Measurements from ENCODE around the gene TECR.
"Not testable (repeated sequence)": the region's sequence is repeated elsewhere in the genome, so short reads cannot be mapped to it uniquely, and the experiment has no call there.

TECR gene

DNA sequence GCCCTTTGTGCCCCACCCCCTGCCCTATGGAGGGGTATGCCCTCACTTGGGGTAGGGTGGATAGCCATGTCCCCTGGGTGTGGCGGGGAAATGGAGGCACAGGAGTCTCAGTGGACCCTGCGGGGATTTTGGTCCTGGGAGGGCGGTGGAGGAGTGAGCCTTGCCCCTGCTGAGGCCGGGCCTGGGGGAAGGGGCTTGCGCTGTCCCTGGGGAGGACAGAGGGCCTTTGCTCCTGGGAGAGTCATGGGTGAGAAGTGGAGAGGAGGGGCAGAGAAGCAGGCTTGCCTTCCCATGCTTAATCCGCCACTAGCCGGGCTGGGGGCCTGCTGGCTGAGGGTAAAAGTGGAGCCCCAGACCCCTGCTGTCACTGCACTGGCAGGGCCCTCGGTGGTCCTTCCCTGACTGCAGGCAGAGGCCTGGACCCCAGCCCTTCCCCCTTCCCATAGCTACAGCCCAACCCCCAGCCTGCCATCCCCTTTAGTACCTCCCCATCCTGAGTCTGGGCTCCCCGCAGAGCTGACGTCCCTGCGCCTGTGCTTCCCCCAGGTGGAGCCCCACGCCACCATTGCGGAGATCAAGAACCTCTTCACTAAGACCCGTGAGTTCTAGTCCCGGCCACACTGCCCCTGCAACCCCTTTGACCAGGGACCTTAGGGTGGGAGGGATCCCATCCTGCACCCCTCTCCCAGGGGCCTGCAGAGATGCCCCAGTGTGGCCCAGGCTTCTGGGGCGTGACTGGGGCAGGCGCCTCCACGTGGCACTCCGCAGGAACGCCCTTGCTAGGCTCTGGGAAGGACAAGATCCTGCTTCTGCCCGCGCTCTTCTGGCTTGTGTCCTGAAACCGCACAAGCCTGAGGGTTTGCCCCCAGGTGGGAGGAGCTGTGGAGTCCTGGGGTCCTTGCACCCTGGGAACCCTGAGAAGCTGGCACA lies 33.5 kb downstream of the TECR start:
- no peak for DNase-seq

DNA sequence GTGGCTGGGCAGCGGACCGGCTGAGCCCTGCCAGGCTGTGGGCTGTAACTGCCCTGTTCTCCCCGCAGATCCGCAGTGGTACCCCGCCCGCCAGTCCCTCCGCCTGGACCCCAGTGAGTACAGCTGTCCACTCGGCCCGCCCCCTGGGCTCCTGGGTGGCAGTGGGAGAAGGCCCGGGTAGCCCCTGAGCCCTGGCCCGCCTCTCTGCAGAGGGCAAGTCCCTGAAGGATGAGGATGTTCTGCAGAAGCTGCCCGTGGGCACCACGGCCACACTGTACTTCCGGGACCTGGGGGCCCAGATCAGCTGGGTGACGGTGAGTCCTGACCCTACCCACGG lies 34.2 kb downstream of the TECR start:
- no peak for DNase-seq

DNA sequence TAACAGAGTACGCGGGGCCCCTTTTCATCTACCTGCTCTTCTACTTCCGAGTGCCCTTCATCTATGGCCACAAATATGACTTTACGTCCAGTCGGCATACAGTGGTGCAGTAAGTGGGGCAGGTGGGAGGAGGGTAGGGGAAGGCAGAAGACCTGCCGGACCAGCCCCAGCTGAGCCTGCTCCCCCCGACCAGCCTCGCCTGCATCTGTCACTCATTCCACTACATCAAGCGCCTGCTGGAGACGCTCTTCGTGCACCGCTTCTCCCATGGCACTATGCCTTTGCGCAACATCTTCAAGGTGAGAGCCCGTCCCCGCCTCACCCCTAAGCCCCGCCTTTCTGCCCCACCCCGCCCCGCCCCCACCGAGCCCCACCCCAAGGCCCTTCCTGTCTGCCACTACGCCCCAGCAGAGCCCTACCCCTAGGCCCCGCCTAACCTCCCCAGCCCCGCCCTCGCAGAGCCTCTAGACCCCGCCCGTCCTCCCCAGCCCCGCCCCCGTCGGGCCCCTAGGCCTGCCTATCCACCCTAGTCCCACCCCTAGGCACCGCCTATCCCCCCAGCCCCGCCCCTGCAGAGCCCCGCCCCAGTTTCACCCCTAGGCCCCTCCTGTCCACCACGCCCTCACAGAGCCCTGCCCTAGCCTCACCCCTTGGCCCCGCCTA lies 34.7 kb downstream of the TECR start:
- no peak for DNase-seq

DNA sequence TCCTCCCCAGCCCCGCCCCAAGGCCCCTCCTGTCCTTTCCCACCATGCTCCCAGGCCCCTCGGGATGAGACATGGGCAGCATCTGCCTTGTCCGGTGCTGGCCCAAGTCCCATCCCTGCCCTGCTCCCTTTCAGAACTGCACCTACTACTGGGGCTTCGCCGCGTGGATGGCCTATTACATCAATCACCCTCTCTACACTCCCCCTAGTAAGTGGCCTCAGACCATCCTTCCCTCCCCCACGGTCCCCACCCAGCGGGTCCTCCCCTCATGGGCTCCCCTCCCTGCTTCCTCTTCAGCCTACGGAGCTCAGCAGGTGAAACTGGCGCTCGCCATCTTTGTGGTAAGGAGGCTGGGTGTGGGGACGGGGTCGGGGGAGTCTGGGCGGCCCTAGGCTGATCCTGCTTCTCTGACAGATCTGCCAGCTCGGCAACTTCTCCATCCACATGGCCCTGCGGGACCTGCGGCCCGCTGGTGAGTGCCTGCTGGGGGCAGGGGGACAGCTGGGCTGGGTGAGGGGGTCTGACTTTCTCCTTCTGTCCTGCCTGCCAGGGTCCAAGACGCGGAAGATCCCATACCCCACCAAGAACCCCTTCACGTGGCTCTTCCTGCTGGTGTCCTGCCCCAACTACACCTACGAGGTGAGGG lies 35.4 kb downstream of the TECR start:
- DNase-seq = not testable (repeated sequence)

DNA sequence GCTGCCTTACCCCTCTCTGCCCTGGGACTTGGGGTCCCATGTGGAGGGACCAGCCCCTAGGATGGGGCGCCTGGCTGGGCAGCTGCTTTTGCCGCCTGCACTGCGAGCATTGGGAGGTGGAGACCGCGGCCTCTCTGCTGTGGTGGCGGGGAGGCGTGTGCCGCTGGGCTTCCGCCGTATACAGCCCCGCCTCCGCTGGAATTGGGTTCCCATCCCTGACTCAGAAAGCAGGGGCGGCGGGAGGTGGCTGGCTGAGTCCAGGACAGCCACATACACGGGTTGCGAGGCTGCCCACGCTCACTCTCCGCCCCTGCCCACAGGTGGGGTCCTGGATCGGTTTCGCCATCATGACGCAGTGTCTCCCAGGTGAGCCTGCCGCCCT lies 35.9 kb downstream of the TECR start:
- DNase-seq = no peak

DNA sequence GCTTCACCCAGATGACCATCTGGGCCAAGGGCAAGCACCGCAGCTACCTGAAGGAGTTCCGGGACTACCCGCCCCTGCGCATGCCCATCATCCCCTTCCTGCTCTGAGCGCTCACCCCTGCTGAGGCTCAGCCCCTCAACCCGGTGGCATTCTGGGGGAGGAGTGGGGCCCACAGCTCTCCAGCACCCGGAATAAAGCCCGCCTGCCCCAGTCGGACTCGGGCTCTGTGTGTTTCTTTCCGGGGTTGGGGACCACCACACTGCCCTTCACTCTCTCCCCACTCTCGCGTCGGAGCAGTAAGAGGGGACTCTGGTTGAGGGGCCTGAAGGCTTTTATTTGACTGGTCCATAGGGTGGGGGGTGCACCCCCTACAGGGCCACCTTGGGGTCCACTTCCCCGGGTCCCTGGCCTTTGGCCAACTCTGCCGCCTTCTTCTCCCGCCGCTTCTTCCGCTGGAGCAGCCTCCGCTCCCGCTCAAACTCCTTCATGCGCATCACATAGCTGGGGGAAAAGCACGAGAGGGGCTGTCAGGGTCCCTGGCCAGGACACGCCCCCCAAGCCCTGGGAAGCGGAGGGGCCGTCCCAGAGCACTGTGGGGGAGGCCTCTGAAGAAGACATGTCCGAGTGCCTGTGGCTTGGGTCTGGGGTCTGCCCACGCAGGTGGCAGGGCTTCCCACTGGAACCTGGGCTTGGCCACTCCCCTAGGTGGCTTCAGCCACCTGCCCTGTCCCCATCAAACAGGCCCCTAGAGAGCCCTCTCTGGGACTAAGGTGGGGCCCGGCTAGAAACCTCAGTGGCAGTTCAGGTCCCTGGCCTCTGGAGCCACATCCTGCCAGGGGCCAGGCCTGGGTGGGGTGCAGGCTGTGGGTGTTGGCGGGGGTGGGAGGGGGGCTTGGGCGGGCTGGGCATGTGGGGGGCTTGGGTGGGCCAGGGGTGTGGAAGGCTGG lies 36.6 kb downstream of the TECR start:
- DNase-seq = no peak

DNA sequence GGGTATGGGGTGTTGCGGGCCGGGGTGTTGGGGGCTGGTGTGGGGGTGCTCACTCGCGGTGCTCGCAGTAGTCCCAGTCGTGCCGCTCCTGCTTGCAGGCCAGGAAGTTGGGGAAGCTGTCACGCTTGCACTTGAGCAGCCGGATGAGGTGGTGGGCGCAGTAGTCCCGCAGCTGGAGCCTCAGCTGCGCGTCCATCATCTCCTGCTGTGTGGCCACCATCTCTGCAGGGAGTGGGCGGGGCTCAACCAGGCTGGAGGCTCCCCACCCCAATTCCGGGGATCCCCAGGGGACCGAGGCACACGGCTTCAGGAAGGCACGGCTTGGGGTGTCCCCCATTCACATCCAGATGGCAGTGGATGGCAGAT lies 37.3 kb downstream of the TECR start:
- DNase-seq = no peak

DNA sequence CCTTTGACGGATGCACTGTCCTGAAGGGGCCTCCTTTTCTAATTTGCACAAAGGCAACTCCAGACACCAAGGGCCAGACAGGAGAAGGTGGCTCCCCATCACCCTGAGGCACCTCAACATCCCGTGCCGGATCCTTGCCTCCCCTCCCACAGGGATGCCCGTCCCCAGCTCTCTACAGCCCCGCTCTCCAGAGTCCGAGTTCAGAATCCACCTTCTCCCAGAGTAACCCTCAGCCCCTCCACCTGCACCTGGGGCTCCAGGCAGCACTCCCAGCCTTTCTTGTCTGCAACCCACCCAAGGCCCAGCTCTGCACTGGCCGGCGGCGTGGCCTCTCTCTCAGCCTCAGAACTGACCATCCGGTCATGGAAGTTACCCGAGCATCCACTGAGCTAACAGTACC lies 37.7 kb downstream of the TECR start:
- DNase-seq = no peak

DNA sequence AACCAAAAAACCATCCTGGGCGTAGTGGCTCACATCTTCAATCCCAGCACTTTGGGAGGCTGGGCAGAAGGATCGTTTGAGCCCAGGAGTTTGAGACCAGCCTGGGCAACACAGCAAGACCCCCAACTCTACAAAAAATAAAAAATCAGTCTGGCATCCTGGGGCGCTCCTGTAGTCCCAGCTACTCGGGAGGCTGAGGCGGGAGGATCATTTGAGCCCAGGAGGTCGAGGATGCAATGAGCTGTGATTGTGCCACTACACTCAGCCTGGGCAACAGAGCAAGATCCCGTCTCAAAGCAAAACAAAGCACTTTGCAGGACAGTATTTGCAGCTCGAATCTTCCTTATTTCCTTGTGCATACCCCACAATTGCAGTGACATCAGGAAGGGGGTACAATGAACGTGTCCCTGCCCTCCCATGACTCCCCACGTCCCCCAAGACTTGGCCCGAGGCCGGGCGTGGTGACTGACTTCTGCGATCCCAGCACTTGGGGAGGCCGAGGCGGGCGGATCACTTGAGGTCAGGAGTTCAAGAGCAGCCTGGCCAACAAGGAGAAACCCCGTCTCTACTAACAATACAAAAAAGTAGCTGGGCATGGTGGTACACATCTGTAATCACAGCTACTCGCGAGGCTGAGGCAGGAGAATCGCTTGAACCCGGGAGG lies 41.6 kb downstream of the TECR start:
- DNase-seq = no peak

DNA sequence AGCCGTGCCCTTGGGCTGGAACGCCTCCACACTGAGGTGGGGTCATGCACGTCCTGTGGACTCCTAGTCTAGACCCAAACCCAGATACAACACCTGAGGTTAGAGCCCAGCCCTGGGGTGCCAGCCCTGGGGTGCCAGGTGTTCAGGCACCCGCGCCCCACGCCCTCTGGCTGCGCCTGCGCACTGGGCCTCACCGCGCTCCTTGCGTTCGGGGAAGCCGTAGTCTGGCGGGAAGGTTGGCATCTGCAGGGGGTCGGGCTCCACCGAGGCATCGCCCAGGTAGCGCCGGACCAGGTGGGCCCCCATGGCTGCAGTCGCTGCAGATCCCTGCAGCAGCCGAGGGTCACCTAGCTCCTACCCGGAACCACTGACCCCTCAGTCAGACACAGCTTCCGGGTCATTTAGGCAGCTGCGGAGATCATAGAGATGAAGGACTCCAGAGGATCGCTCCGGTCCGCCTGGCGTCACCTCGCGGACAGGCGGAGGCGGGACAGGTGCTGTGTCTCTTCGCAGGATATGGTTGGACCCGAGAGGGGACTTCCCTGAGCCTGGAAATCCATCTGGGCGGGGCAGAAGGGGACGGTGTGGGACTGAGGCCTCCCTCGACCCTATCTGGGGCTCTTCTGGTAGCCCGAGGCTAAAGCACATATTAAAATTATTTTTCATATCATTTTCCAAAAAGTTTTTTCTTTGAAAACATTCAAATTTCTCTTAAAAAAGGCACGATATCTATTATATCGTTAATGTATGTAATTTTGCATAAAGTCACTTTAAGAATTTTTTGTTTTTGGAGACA lies 42.5 kb downstream of the TECR start, which contains the start of gene NDUFB7:
Gene NDUFB7 (minus strand): TSS at position 372 of the 796 bp plus-strand sequence. CDS start 66 bp downstream, at position 306.
- DNase-seq = peak; percentile 86

DNA sequence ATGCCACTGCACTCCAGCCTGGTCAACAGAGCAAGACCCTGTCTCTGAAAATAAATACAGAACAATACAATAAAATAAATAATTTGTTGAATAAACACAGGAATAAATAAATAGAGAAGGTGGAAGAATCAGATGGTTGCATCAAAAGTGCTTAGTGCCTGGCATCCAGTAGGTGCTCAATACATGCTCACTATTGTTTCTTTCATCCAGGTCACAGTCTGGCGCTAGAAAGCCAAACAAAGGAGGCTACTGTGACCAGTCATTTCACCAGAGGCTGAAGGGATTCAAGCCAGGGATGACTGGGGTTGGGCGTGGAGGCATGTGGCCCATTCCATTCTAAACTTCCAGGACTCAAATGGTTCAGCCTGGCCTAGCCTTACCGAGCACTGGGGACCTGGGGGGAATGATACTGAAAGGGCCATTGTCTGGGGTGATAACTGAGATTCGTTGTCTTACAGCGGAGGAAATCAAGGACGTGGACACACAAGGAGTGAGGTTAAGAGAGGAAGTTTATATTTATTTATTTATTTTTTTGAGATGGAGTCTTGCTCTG lies 46.1 kb downstream of the TECR start:
- no peak for DNase-seq

DNA sequence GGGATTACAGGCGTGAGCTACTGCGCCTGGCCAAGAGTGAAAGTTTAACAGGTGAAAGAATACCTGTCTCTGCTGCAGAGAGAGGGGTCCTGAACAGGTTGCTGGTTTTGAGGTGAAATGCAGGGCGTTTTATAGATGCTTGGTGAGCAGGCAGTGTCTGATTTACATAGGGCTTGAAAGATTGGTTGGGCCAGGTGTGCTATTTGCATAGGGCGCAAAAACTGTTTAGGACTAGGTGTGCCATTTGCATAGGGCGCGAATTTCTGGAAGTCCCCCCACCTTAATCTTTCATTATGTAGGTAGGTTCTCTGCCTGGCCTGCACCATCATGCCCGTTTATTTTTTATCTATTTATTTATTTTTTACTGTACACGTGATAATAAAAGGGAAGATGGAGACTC lies 47.0 kb downstream of the TECR start:
- no peak for DNase-seq

DNA sequence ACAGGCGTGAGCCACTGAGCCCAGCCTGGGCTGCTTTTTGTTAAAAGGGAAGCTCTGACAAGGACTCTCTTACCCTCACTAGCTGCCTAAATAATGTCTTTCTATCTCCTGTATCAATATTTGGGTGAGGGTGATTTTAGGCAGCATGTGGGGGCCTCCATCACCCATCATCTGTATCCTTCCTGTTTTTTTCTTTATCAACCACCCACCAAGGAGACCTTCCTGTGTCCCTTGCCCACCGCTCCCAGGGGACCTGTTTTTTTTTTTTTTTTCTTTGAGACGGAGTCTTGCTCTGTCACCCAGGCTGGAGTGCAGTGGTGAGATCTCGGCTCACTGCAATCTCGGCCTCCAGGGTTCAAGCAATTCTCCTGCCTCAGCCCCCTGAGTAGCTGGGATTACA lies 47.9 kb downstream of the TECR start:
- DNase-seq = no peak

DNA sequence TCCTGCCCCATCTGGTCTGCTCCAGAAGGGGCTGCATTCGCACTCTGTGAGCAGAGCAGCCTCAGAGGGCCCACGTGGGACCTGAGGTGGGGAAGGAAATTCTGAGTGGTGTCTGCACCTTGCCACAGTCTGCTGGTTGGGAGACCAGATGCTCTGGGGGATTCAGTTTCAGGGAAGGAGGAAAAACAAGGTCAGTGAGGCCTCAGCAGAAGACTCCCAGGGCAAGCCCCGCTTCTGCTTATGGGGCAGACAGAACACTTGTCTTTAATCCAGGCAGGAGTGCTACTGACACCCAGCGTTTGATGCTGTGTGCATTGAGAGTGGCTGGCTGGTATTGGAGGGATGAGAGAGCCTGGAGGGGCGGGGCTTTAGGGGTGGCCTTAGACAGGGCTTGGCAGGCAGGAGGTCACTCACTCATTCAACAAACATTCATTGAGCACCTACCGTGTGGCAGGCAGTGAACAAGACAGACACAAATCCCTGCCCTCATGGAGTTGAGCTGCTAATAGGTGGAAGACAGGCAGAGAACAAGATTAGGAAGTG lies 48.6 kb downstream of the TECR start:
- DNase-seq = no peak

DNA sequence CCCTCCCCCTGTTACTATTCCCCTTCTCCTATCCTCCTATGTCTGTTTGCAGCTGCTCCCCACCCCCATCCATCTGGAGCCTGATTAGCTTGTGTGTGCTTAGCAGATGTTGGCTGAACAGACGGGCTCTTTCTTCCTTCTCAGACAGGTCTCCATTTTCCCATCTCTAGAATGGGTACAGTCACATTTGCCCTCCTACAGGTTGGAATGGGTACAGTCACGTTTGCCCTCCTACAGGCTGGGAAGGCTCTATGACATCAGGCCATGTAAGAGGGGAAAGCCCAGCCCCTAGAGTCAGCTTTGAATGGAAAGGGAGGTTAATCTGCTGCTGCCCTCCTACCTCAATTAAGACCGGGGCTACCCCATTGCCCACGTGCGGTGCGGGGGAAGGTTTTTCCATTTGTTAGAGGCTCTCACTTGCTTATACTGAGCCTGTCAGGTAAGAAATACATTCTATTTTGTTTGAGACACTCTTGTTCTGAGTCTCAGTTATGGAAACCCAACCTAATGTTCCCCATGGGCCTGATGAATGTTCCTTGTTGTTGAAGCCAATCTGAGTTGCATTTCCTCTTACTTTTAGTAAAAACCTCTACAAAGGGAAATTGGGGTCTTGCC lies 51.3 kb downstream of the TECR start:
- no peak for DNase-seq

DNA sequence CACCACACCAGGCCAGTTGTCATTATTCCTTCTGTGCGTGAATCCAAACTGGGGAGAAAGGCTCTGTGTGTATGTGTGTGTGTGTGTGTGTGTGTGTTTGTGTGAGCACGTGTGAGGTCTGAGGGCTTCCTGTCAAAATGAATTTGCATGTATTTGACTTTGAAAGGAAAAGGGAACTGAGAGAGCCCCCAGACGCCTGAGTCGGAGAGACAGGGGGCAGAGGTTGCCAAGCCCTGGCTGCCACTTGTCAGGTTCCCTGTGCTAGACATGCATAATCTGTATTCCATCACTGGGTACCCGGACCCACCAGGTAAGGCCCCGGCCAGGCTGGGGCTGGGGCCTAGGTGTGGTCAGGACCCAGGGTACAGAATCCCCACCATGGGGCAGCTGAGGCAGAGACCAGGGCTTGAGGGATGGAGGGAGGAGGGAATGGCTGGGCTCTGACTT lies 53.5 kb downstream of the TECR start, which contains the start of gene CLEC17A:
Gene CLEC17A (plus strand): TSS at position 191 of the 447 bp plus-strand sequence. CDS start 77 bp downstream, at position 268.
- DNase-seq = no peak

DNA sequence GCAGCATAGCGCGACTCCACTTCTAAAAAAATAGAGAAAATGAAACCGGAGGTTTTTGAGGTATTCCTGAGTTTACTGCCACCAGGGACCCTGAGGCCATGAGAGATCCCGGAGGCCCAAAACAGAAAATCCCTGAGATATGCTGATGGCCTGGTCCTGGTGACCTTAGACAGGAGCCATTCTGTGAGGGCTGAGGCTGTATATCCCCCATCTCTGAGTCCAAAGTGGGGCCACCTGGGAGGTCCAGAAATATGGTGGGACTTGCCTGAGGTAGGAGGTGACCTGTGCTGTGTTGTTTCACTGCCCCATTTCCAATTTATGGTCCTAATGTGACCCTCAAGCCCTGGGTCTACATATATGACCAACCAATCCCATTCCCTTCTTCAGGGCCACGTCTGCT lies 55.0 kb downstream of the TECR start:
- DNase-seq = not testable (repeated sequence)

DNA sequence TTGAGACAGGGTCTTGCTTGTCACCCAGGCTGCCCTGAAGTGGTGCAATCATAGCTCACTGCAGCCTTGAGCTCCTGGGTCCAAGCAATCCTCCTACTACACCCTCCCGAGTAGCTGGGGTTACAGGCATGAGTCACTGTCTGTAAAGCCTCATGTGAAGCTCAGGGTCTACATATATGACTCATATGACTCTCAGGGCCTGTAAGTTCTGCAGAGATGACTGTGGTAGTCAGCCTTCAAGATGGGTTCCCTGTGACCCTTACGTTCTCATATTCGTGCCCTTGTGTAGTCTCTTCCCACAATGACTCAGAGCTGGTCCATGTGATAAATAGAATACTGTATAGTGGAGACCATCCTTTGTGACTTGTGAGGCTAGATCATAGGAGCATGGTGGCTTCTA lies 55.8 kb downstream of the TECR start:
- not testable (repeated sequence) for DNase-seq

DNA sequence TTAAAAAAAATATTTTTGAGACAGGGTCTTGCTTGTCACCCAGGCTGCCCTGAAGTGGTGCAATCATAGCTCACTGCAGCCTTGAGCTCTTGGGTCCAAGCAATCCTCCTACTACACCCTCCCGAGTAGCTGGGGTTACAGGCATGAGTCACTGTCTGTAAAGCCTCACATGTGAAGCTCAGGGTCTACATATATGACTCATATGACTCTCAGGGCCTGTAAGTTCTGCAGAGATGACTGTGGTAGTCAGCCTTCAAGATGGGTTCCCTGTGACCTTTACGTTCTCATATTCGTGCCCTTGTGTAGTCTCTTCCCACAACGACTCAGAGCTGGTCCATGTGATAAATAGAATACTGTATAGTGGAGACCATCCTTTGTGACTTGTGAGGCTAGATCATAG lies 60.0 kb downstream of the TECR start:
- DNase-seq = not testable (repeated sequence)

DNA sequence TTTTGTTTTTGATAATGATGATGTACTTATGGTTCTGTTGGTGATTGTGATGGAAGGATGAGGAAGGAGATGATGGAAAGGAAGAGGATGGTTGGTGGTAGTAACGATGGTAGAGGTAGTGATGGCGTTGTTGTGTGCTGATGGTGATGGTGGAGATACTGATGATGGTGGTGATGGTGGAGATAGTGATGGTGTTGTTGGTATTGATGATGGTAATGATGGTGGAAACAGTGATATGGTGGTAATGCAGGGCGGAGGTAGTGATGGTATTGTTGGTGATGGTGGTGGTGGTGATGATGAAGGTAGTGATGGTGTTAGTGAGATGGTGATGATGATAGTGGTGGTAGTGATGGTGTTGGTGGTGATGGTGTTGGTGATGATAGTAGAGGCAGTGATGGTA lies 66.2 kb downstream of the TECR start:
- DNase-seq = no peak

Data from activated CD8-positive, alpha-beta memory T cell treated with anti-CD3 and anti-CD28 coated beads, Interleukin-2, amount 50 U/mL, for 4 hours (primary cell).